AG09309 (cell line): ENCODE results near the gene FGFR2.

Source experiments
- DNase-seq: peaks from one replicate; pipeline ENCODE4 v3.0.0-alpha.2; 2010; ENCODE audit warnings: low read depth
- H3K4me3 ChIP-seq: 2 replicates; pipeline ENCODE4 v1.5.1; 2011; ENCODE audit warnings: mild to moderate bottlenecking, low read depth, low read length, moderate library complexity; ENCODE audit not compliant: control insufficient read depth
- CTCF ChIP-seq: IDR thresholded peaks from 2 replicates; pipeline ENCODE4 v1.5.1; 2011; ENCODE audit warnings: mild to moderate bottlenecking, low read depth, low read length, inconsistent platforms; ENCODE audit not compliant: insufficient read depth, control insufficient read depth; ENCODE audit errors: missing control alignments

The FGFR2 gene

GRCh38 chr10:121527690-121528089 lies 70.6 kb downstream of the FGFR2 start:
- TF ChIP-seq CTCF = no peak
- no peak overlapping the region for H3K4me3 ChIP-seq
- peak; percentile 41 for DNase-seq

- no peak overlapping the region for H3K4me3 ChIP-seq
- no peak for TF ChIP-seq CTCF
- no peak for DNase-seq
Observed at GRCh38 chr10:121526801-121527221, 71.4 kb downstream of the FGFR2 start.

GRCh38 chr10:121526135-121526790 lies 72.0 kb downstream of the FGFR2 start:
- TF ChIP-seq CTCF = no peak
- H3K4me3 ChIP-seq = no peak overlapping the region
- DNase-seq = no peak

GRCh38 chr10:121525251-121526134 lies 72.8 kb downstream of the FGFR2 start:
- no peak for TF ChIP-seq CTCF
- H3K4me3 ChIP-seq = no peak overlapping the region
- no peak for DNase-seq

GRCh38 chr10:121524157-121524817 lies 74.0 kb downstream of the FGFR2 start:
- DNase-seq = peak; percentile 29
- TF ChIP-seq CTCF = no peak
- no peak overlapping the region for H3K4me3 ChIP-seq

GRCh38 chr10:121522831-121523230 lies 75.4 kb downstream of the FGFR2 start:
- no peak for TF ChIP-seq CTCF

More at GRCh38 chr10:121522831-121523230, 75.4 kb downstream of the FGFR2 start:
- H3K4me3 ChIP-seq = no peak overlapping the region
- DNase-seq = no peak
